OCI-LY7 (cell line): ENCODE results near the gene PATL1.

Experiments used
- EZH2phosphoT487 ChIP-seq: fragments of 200-600 bp; sonication (generic); IDR thresholded peaks from 2 replicates; pipeline ENCODE4 v1.6.1; 2018; ENCODE audit warnings: low read depth, borderline replicate concordance, mild to moderate bottlenecking, mixed run types, antibody characterized with exemption, low read length, moderate library complexity, mixed read lengths
- TF ChIP-seq, protein P1 (sequence below): fragments of 200-600 bp; sonication (generic); conservative IDR thresholded peaks from 2 replicates; pipeline ENCODE4 v1.5.1; 2014; ENCODE audit warnings: mild to moderate bottlenecking, antibody characterized with exemption, low read length, moderate library complexity, mixed read lengths

DNA sequence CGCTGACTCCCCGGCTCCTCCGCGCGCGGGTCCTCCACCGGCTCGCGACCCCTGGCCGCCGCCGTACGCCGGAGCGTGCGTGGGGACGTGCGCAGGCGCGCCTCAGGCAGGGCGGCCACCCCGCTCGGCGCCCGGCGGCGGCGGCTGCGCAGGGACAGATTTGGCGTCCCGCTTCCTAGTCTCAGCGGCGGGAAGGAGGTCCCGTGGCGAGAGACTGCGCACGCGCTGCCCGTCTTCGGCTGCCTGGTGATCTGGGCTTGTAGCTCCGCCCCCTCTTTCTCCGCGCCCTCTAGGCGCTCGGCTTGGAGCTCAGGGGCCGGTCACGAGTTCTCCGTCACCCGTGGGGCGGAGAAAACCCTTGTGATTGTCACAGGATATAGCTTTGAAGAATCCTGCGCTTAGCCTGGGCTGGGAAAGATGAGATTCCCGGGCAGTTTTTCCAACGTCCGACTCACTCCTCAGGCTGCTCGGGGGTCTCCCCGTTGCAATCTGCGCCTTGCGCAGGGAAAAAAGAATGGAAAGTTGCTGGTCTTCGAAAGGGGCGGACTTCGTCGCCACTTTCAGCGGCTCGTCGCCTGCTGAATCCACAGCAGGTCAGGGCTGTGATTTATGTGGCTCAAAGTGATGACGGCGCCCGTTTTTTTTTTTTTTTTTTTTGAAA, at the start of gene PATL1:
- TF ChIP-seq, protein P1, sequence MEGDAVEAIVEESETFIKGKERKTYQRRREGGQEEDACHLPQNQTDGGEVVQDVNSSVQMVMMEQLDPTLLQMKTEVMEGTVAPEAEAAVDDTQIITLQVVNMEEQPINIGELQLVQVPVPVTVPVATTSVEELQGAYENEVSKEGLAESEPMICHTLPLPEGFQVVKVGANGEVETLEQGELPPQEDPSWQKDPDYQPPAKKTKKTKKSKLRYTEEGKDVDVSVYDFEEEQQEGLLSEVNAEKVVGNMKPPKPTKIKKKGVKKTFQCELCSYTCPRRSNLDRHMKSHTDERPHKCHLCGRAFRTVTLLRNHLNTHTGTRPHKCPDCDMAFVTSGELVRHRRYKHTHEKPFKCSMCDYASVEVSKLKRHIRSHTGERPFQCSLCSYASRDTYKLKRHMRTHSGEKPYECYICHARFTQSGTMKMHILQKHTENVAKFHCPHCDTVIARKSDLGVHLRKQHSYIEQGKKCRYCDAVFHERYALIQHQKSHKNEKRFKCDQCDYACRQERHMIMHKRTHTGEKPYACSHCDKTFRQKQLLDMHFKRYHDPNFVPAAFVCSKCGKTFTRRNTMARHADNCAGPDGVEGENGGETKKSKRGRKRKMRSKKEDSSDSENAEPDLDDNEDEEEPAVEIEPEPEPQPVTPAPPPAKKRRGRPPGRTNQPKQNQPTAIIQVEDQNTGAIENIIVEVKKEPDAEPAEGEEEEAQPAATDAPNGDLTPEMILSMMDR, result no peak
- TF ChIP-seq EZH2phosphoT487, result no peak
